Endothelial cell of umbilical vein (primary cell): ENCODE data around the gene TAF11L13.

Experiments used
- CTCF ChIP-seq, 2 donors: IDR thresholded peaks; 1 replicate in 1 of 2; 2 replicates in 1 of 2; pipeline ENCODE4 v1.5.1; 2011; ENCODE audit warnings: low read length in 2 of 2, mild to moderate bottlenecking in 2 of 2, moderate library complexity in 2 of 2, control low read depth in 1 of 2, inconsistent platforms in 1 of 2, low read depth in 1 of 2; ENCODE audit not compliant: insufficient read depth in 1 of 2; ENCODE audit errors: extremely low read depth in 1 of 2
- EZH2 ChIP-seq: IDR thresholded peaks from 2 replicates; pipeline ENCODE4 v1.6.1; 2012; ENCODE audit warnings: borderline replicate concordance, low read depth, mild to moderate bottlenecking, moderate library complexity, low read length, inconsistent platforms; ENCODE audit not compliant: severe bottlenecking
- FOS ChIP-seq: IDR thresholded peaks from 2 replicates; pipeline ENCODE4 v1.6.1; 2011; ENCODE audit warnings: mild to moderate bottlenecking, low read length, moderate library complexity, borderline replicate concordance; ENCODE audit not compliant: insufficient read depth
- MAX ChIP-seq: IDR thresholded peaks from 2 replicates; pipeline ENCODE4 v1.6.1; 2011; ENCODE audit not compliant: insufficient read depth, insufficient read length
- POLR2A ChIP-seq: IDR thresholded peaks from 2 replicates; pipeline ENCODE4 v1.6.1; 2012; ENCODE audit warnings: low read depth, mild to moderate bottlenecking, control low read depth, low read length

- TF ChIP-seq CTCF (IDR thresholded peaks at IDR 0.05; ENCODE audit: extremely low read depth in 1 of 2, insufficient read depth in 1 of 2, low read depth in 1 of 2, low read length in 2 of 2) (no peak), FOS (no peak), MAX (no peak), EZH2 (no peak), POLR2A (no peak)
These were observed 2.3 kb downstream of the TAF11L13 start, which contains the start of gene TAF11L14 for GRCh38 chr5:17634160-17634559.
